Upper lobe of left lung (tissue), 6 donors: ENCODE data around the gene GRM5. TPM values are rescaled to one million over a fixed set of nuclear protein-coding genes. Genes with fewer than 3 reads are reported as not detected.

Experiments used
- ATAC-seq, 2 donors: fragments of 200-7000 bp; cut with Tn5 transposase; one replicate each; pipeline ENCODE4 v1.9.1; 2022; ENCODE audit warnings: mild to moderate bottlenecking in 2 of 2, moderate library complexity in 2 of 2; ENCODE audit not compliant: low FRiP score in 2 of 2
- DNase-seq, 2 donors: peaks; one replicate each; pipeline ENCODE4 v3.0.0-alpha.2; 2019 to 2020
- H3K27ac ChIP-seq, 4 donors: fragments of 200-600 bp; sonication (generic); one replicate each; pipeline ENCODE4 v1.5.1; 2016 to 2019
- H3K27me3 ChIP-seq, 4 donors: fragments of 200-600 bp; sonication (generic); one replicate each; pipeline ENCODE4 v1.5.1; 2017 to 2019
- H3K36me3 ChIP-seq, 4 donors: fragments of 200-600 bp; sonication (generic); one replicate each; pipeline ENCODE4 v1.5.1; 2016 to 2019
- H3K4me1 ChIP-seq, 4 donors: fragments of 200-600 bp; sonication (generic); one replicate each; pipeline ENCODE4 v1.5.1; 2018 to 2019
- H3K4me3 ChIP-seq, 4 donors: fragments of 200-600 bp; sonication (generic); one replicate each; pipeline ENCODE4 v1.5.1; 2017 to 2019; ENCODE audit warnings: mild to moderate bottlenecking in 2 of 4, moderate library complexity in 1 of 4
- H3K9me3 ChIP-seq, 4 donors: fragments of 200-600 bp; sonication (generic); one replicate each; pipeline ENCODE4 v1.5.1; 2018 to 2019
- CTCF ChIP-seq, 6 experiments: fragments of 450-650 bp in 4 of 6; fragments of 200-600 bp in 2 of 6; sonication (generic) in 2 of 6; IDR thresholded peaks; one replicate each; pipeline ENCODE4 v1.5.1; 2016 to 2019; ENCODE audit warnings: antibody characterized with exemption in 6 of 6
- EP300 ChIP-seq, 4 donors: sonication (generic); formaldehyde crosslinking; IDR thresholded peaks; one replicate each; pipeline ENCODE4 v1.5.1; 2017; ENCODE audit warnings: antibody characterized with exemption in 4 of 4, control low read depth in 2 of 4
- POLR2A ChIP-seq, 4 donors: fragments of 450-650 bp; IDR thresholded peaks; one replicate each; pipeline ENCODE4 v1.5.1; 2016 to 2017; ENCODE audit warnings: antibody characterized with exemption in 4 of 4, mild to moderate bottlenecking in 2 of 4
- POLR2AphosphoS5 ChIP-seq, 2 donors: sonication (generic); formaldehyde crosslinking; IDR thresholded peaks; one replicate each; pipeline ENCODE4 v1.5.1; 2017; ENCODE audit warnings: antibody characterized with exemption in 2 of 2
- WGBS, 2 donors: methylation state at CpG; one replicate each; pipeline ENCODE4 v1.1.5; 2017 to 2018; 5-methylcytosine and 5-hydroxymethylcytosine counted together
- total RNA-seq, 6 donors: library from RNA; depleted of rRNA in 4 of 6; stranded (reverse); fragments of >200 nt in 4 of 6; gene quantifications; one replicate each; pipeline versions ENCODE4 v1.1.0 to v1.2.1, GENCODE V29; 2016 to 2021
- donor health status: DM: no; HTN: no; CAD: no; lungs with moderate emphysema.
- donor health status: DM: no; HTN: yes; CAD: no; lungs with severe emphysema.

Gene GRM5
- total RNA-seq, 6 donors from 2014 or later = 0.30 to 4.2 (median 0.32) TPM; not detected in 2

- 70 to 88% methylated on average over 1 of the region's 1 CpG for WGBS, 2 donors
Measured at GRCh38 chr11:88533001-88533400, 532.8 kb downstream of the GRM5 start.

DNA sequence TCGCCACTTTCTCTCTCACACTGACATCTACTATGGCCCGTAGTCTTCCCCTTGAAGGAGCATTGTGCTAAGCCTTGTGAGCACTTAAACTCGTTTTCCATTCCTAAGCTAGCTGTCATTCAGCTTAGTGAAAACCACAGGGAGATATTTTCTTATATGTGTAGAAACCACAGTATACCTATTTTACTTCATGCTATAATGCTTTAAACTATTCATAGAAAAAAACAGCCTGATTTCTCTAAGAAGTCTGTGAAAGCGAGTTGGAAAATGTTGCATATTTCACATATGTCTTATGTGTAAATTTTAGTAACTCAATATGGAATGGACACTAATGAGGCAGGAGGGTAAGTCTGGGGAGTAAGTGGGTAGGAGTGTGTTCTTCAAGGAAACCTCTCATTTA lies 534.0 kb downstream of the GRM5 start:
- DNase-seq (no peak), ATAC-seq (no peak)
- Histone ChIP-seq H3K9me3 (no peaks in the 10 kb centered on the region), H3K27me3 (no peaks in the 10 kb centered on the region), H3K36me3 (no peaks in the 10 kb centered on the region), H3K4me1 (no peaks in the 10 kb centered on the region), H3K4me3 (no peak overlapping the region), H3K27ac (no peak overlapping the region)
- WGBS, 2 donors = 82 to 86% methylated on average over 4 of the region's 4 CpGs
- TF ChIP-seq POLR2AphosphoS5 (IDR thresholded peaks at IDR 0.05) (no peak), CTCF (IDR thresholded peaks at IDR 0.05) (no peak), POLR2A (IDR thresholded peaks at IDR 0.05) (no peak), EP300 (IDR thresholded peaks at IDR 0.05) (no peak)

More at GRCh38 chr11:88533001-88533400, 532.8 kb downstream of the GRM5 start:
- Histone ChIP-seq H3K4me3 (no peak overlapping the region), H3K27me3 (no peaks in the 10 kb centered on the region), H3K27ac (no peak overlapping the region), H3K4me1 (no peaks in the 10 kb centered on the region), H3K9me3 (no peaks in the 10 kb centered on the region), H3K36me3 (no peaks in the 10 kb centered on the region)
- TF ChIP-seq CTCF (IDR thresholded peaks at IDR 0.05) = no peak
- no peak for TF ChIP-seq POLR2AphosphoS5 (IDR thresholded peaks at IDR 0.05)
- no peak for TF ChIP-seq EP300 (IDR thresholded peaks at IDR 0.05)
- no peak for TF ChIP-seq POLR2A (IDR thresholded peaks at IDR 0.05)
- DNase-seq (no peak), ATAC-seq (no peak)

- ATAC-seq (no peak), DNase-seq (no peak)
- no peaks in the 10 kb centered on the region for H3K9me3 ChIP-seq
- 88 to 92% methylated on average over 1 of the region's 1 CpG for WGBS, 2 donors
- no peaks in the 10 kb centered on the region for H3K27me3 ChIP-seq
- no peak overlapping the region for H3K27ac ChIP-seq
- H3K4me1 ChIP-seq = no peaks in the 10 kb centered on the region
- no peak overlapping the region for H3K4me3 ChIP-seq
- TF ChIP-seq POLR2AphosphoS5 (IDR thresholded peaks at IDR 0.05) (no peak), EP300 (IDR thresholded peaks at IDR 0.05) (no peak), POLR2A (IDR thresholded peaks at IDR 0.05) (no peak), CTCF (IDR thresholded peaks at IDR 0.05) (no peak)
- H3K36me3 ChIP-seq = no peaks in the 10 kb centered on the region
Measured at GRCh38 chr11:88529426-88529825, 536.4 kb downstream of the GRM5 start.

- no peaks in the 10 kb centered on the region for H3K9me3 ChIP-seq
- no peak for DNase-seq
- TF ChIP-seq POLR2A (IDR thresholded peaks at IDR 0.05) = no peak
- TF ChIP-seq POLR2AphosphoS5 (IDR thresholded peaks at IDR 0.05) = no peak
- TF ChIP-seq EP300 (IDR thresholded peaks at IDR 0.05) = no peak
- no peaks in the 10 kb centered on the region for H3K4me1 ChIP-seq
- H3K27me3 ChIP-seq = no peaks in the 10 kb centered on the region
- no peak overlapping the region for H3K4me3 ChIP-seq
- no peaks in the 10 kb centered on the region for H3K36me3 ChIP-seq
- ATAC-seq = no peak
- H3K27ac ChIP-seq = no peak overlapping the region
Measured at GRCh38 chr11:88523386-88524071, 542.3 kb downstream of the GRM5 start.

GRCh38 chr11:88522624-88523385 lies 543.0 kb downstream of the GRM5 start:
- no peaks in the 10 kb centered on the region for H3K9me3 ChIP-seq
- WGBS, 2 donors = 81 to 86% methylated on average over 2 of the region's 2 CpGs

More at GRCh38 chr11:88522624-88523385, 543.0 kb downstream of the GRM5 start:
- no peak overlapping the region for H3K4me3 ChIP-seq
- ATAC-seq (no peak), DNase-seq (no peak)
- H3K27me3 ChIP-seq = no peaks in the 10 kb centered on the region
- no peaks in the 10 kb centered on the region for H3K4me1 ChIP-seq
- TF ChIP-seq POLR2A (IDR thresholded peaks at IDR 0.05) (no peak), EP300 (IDR thresholded peaks at IDR 0.05) (no peak), POLR2AphosphoS5 (IDR thresholded peaks at IDR 0.05) (no peak), CTCF (IDR thresholded peaks at IDR 0.05) (no peak)
- no peak overlapping the region for H3K27ac ChIP-seq
- no peaks in the 10 kb centered on the region for H3K36me3 ChIP-seq
